ENCODE measurements around the gene FAM120B. TPM values are rescaled to one million over a fixed set of nuclear protein-coding genes. Genes with fewer than 3 reads are reported as not detected.
A peak's percentile ranks its signal among the peaks of the same experiment; 100 is the strongest.

The FAM120B gene
- total RNA-seq, 1 experiment from 2014 or later: 15.2 TPM

DNA sequence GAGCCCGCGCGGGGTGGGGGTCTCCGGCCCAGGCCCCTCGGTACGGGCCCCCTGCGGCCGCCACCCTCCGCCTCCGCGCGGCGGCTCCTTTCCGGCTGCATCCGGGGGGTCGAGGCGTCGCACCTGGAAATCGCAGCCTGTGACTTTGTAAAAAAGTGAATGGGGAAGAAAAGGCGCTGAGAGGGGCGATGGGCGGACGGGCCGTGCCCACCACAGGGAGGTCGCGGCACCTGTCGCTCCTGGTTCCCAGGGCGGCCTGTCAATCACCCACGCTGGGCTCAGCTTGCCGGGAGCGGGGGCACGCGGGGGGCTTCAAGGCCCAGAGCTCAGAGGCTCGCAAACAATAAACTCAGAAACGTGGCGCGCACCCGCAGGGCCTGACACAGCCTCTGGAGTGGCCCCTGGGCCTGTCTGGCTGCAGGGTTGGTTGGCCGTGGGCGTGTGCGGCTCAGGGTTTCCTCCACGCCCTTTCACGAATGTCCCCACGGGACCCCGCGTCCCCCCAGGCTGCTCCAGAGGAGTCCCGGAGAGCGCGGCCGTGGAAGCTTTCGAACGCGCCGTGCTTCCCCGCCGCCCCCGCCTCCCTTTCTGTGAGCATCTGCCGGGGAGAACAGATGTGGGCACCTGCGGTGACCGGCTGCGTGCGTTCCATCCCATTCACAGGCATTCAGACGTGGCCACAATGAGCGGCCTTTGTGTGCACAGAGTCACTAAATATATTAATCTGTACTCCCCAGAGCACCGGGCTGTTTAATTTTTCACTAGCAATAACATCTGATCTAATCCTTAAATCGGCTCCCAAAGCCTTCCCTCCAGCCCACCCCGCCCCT is 9.6 kb upstream of the FAM120B start:
- TF ChIP-seq, protein P1, sequence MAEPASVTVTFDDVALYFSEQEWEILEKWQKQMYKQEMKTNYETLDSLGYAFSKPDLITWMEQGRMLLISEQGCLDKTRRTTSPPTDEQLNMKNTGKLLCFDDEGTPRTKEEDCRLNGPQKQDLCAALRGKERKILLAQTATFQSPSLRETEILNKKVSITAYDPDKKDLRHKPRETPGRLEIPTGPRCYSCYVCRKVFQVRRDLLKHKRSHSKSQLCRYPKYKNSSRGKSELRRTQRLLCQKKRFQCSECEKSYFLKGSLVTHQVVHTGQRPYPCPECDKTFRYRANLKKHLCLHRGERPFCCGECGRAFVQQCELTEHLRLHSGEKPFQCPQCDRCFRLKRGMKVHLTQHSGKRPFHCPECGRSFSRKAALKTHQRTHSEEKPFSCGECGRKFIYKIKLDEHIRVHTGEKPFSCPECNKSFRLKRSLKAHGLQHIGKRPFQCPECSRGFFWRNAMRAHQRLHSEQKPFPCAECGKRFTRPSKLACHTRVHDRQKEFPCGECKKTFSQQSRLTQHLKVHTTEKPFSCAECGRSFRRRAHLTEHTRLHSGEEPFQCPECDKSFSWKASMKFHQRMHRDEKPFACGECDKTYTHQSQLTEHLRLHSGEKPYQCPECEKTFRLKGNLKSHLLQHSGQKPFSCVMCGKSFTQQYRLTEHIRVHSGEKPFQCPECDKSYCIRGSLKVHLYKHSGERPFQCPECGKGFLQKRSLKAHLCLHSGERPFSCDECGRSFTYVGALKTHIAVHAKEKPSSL (CRISPR knock-in tag; conservative IDR thresholded peaks at IDR 0.05): no peak
- peak; percentile 84 for TF ChIP-seq ZNF423 (CRISPR knock-in tag; IDR thresholded peaks at IDR 0.05)
- 0 out of 2 replicates have a peak, but pooled peaks have one; percentile 9 for TF ChIP-seq NR2C2 (CRISPR knock-in tag; IDR thresholded peaks at IDR 0.05)
- peak; percentile 30; the same call in 1 of the 2 replicates for TF ChIP-seq ZBTB21 (CRISPR knock-in tag; IDR thresholded peaks at IDR 0.05; ENCODE audit: borderline replicate concordance)
- TF ChIP-seq, protein P2, sequence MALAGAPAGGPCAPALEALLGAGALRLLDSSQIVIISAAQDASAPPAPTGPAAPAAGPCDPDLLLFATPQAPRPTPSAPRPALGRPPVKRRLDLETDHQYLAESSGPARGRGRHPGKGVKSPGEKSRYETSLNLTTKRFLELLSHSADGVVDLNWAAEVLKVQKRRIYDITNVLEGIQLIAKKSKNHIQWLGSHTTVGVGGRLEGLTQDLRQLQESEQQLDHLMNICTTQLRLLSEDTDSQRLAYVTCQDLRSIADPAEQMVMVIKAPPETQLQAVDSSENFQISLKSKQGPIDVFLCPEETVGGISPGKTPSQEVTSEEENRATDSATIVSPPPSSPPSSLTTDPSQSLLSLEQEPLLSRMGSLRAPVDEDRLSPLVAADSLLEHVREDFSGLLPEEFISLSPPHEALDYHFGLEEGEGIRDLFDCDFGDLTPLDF (CRISPR knock-in tag; IDR thresholded peaks at IDR 0.05): 0 out of 2 replicates have a peak, but pooled peaks have one; percentile 54
- TF ChIP-seq, protein P3, sequence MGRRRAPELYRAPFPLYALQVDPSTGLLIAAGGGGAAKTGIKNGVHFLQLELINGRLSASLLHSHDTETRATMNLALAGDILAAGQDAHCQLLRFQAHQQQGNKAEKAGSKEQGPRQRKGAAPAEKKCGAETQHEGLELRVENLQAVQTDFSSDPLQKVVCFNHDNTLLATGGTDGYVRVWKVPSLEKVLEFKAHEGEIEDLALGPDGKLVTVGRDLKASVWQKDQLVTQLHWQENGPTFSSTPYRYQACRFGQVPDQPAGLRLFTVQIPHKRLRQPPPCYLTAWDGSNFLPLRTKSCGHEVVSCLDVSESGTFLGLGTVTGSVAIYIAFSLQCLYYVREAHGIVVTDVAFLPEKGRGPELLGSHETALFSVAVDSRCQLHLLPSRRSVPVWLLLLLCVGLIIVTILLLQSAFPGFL (CRISPR knock-in tag; IDR thresholded peaks at IDR 0.05; ENCODE audit: borderline replicate concordance): 0 out of 2 replicates have a peak, but pooled peaks have one; percentile 30
- peak; percentile 36; the same call in 1 of the 2 replicates for TF ChIP-seq ESRRA (CRISPR knock-in tag; IDR thresholded peaks at IDR 0.05; ENCODE audit: borderline replicate concordance)
- TF ChIP-seq ZNF121 (CRISPR knock-in tag; IDR thresholded peaks at IDR 0.05): no peak
- H3K4me1 Mint-ChIP-seq: peaks cover 47% of the 10 kb centered on the region
- H3K36me3 Mint-ChIP-seq: peaks cover 34% of the 10 kb centered on the region
- H3K9me3 Mint-ChIP-seq: peaks cover 33% of the 10 kb centered on the region
- H3K4me3 Mint-ChIP-seq: peak overlapping the region; percentile 50
- CTCF ChIA-PET: no interaction called here
- ATAC-seq: no peak
- H3K27ac Mint-ChIP-seq: no peak overlapping the region
- DNase-seq (ENCODE audit: low spot score): no peak
- peaks cover 88% of the 10 kb centered on the region for H3K27me3 Mint-ChIP-seq (ENCODE audit: low read depth)
- POLR2A ChIA-PET: no interaction called here

DNA sequence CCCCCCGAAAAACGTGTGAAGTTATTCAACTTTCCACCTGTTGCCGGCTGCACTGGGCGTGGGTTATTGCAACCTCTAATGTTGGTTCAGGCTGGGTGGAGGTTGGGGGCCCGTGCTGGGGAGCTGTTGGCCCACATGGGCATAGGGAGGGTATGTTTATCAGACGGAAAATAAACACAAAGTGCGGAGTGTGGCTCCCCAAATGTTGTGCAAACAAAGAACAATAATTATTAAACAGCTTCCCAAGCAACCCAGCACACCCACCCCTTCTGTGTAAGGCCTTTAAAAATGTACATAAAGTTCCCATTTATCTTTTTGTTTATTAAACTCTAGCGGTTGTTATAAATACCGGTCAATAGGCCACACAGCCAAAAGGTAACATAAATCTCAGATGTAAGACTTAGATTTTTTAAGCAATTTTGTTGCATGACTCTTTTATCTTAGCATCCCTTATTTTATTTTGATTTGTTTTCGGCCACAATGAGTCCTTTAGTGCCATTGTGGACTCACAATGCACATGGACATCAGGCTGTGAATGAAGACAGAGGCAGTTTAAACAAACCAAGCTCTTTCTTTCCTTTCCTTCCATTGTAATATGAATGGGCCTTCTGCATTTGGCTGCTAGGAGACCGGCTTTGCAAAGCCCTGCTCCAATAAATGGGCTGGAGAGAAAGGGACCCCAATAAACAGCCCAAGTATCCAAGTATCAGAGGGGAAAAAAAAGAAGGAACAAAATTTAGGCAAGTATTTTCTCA is 8.8 kb upstream of the FAM120B start:
- ChIA-PET POLR2A (no interaction called here), CTCF (interaction anchor here (0.9 to 1.3 kb wide), 2 partner anchors 219 to 466 kb away, joined by 3 to 4 read pairs; no protein-coding TSS in a partner anchor)
- H3K27ac Mint-ChIP-seq: peak overlapping the region; percentile 63; the same call in 1 of the 2 replicates
- DNase-seq (ENCODE audit: low spot score) (no peak), ATAC-seq (no peak)
- peaks cover 42% of the 10 kb centered on the region for H3K36me3 Mint-ChIP-seq
- H3K9me3 Mint-ChIP-seq: peaks cover 39% of the 10 kb centered on the region
- peaks cover 88% of the 10 kb centered on the region for H3K27me3 Mint-ChIP-seq (ENCODE audit: low read depth)
- no peak for TF ChIP-seq ELF4 (CRISPR knock-in tag; IDR thresholded peaks at IDR 0.05; ENCODE audit: low read depth)
- peaks cover 39% of the 10 kb centered on the region for H3K4me1 Mint-ChIP-seq
- peak overlapping the region; percentile 37 for H3K4me3 Mint-ChIP-seq

DNA sequence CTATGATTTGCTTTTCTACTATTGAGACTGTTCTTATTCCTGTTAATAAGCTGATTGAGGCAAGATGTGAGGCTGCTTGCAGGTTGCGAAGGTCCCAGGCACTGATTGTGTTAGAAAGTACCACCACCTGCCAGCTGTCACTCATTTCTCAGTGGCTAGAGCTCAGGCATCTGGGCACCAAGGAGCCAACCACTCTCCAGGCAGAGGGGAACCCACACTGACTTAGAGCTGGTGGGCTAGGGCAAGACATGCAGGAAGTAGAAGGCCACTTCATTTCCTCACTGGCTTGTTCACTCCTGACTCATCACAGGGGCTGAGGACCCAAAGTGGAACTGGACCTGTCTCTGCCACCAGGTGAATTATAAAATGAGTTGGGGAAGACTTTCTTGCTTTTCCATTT is 7.9 kb upstream of the FAM120B start:
- ChIA-PET POLR2A (no interaction called here), CTCF (interaction anchor here (1.3 kb wide), 1 partner anchor 467 kb away, joined by 4 read pairs; no protein-coding TSS in a partner anchor)
- H3K4me1 Mint-ChIP-seq: peaks cover 30% of the 10 kb centered on the region
- peaks cover 47% of the 10 kb centered on the region for H3K9me3 Mint-ChIP-seq
- DNase-seq (ENCODE audit: low spot score): no peak
- no peak overlapping the region for H3K27ac Mint-ChIP-seq
- H3K4me3 Mint-ChIP-seq: no peak overlapping the region
- peaks cover 50% of the 10 kb centered on the region for H3K36me3 Mint-ChIP-seq
- no peak for ATAC-seq
- peaks cover 86% of the 10 kb centered on the region for H3K27me3 Mint-ChIP-seq (ENCODE audit: low read depth)
- TF ChIP-seq SOX15 (CRISPR knock-in tag; IDR thresholded peaks at IDR 0.05) (no peak), NFYB (CRISPR knock-in tag; conservative IDR thresholded peaks at IDR 0.05; ENCODE audit: low read depth) (no peak), GABPB1 (CRISPR knock-in tag; IDR thresholded peaks at IDR 0.05) (no peak), ATF1 (CRISPR knock-in tag; IDR thresholded peaks at IDR 0.05) (no peak), ZNF416 (CRISPR knock-in tag; IDR thresholded peaks at IDR 0.05) (no peak)
- TF ChIP-seq, protein P4, sequence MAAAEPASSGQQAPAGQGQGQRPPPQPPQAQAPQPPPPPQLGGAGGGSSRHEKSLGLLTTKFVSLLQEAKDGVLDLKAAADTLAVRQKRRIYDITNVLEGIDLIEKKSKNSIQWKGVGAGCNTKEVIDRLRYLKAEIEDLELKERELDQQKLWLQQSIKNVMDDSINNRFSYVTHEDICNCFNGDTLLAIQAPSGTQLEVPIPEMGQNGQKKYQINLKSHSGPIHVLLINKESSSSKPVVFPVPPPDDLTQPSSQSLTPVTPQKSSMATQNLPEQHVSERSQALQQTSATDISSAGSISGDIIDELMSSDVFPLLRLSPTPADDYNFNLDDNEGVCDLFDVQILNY (CRISPR knock-in tag; IDR thresholded peaks at IDR 0.05): no peak
- TF ChIP-seq, protein P5, sequence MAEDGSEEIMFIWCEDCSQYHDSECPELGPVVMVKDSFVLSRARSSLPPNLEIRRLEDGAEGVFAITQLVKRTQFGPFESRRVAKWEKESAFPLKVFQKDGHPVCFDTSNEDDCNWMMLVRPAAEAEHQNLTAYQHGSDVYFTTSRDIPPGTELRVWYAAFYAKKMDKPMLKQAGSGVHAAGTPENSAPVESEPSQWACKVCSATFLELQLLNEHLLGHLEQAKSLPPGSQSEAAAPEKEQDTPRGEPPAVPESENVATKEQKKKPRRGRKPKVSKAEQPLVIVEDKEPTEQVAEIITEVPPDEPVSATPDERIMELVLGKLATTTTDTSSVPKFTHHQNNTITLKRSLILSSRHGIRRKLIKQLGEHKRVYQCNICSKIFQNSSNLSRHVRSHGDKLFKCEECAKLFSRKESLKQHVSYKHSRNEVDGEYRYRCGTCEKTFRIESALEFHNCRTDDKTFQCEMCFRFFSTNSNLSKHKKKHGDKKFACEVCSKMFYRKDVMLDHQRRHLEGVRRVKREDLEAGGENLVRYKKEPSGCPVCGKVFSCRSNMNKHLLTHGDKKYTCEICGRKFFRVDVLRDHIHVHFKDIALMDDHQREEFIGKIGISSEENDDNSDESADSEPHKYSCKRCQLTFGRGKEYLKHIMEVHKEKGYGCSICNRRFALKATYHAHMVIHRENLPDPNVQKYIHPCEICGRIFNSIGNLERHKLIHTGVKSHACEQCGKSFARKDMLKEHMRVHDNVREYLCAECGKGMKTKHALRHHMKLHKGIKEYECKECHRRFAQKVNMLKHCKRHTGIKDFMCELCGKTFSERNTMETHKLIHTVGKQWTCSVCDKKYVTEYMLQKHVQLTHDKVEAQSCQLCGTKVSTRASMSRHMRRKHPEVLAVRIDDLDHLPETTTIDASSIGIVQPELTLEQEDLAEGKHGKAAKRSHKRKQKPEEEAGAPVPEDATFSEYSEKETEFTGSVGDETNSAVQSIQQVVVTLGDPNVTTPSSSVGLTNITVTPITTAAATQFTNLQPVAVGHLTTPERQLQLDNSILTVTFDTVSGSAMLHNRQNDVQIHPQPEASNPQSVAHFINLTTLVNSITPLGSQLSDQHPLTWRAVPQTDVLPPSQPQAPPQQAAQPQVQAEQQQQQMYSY (CRISPR knock-in tag; IDR thresholded peaks at IDR 0.05): no peak
- TF ChIP-seq, protein P6, sequence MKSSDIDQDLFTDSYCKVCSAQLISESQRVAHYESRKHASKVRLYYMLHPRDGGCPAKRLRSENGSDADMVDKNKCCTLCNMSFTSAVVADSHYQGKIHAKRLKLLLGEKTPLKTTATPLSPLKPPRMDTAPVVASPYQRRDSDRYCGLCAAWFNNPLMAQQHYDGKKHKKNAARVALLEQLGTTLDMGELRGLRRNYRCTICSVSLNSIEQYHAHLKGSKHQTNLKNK (CRISPR knock-in tag; IDR thresholded peaks at IDR 0.05): no peak
- TF ChIP-seq, protein P7, sequence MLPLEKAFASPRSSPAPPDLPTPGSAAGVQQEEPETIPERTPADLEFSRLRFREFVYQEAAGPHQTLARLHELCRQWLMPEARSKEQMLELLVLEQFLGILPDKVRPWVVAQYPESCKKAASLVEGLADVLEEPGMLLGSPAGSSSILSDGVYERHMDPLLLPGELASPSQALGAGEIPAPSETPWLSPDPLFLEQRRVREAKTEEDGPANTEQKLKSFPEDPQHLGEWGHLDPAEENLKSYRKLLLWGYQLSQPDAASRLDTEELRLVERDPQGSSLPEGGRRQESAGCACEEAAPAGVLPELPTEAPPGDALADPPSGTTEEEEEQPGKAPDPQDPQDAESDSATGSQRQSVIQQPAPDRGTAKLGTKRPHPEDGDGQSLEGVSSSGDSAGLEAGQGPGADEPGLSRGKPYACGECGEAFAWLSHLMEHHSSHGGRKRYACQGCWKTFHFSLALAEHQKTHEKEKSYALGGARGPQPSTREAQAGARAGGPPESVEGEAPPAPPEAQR (CRISPR knock-in tag; IDR thresholded peaks at IDR 0.05): no peak

Measured in WTC11 (cell line).